Esophagus muscularis mucosa (tissue), 4 donors: ENCODE measurements around the gene CFAP57. TPM values are rescaled to one million over a fixed set of nuclear protein-coding genes. Genes with fewer than 3 reads are reported as not detected.

Experiments
- DNase-seq: peaks from one replicate; pipeline ENCODE4 v3.0.0-alpha.2; 2017; ENCODE audit errors: extremely low spot score
- H3K27ac ChIP-seq, 4 donors: fragments of 200-600 bp; sonication (generic); replicated peaks in 1 of 4; 1 replicate in 3 of 4; 2 replicates in 1 of 4; pipeline ENCODE4 v1.5.1; 2016 to 2019; ENCODE audit warnings: mild to moderate bottlenecking in 1 of 4
- H3K27me3 ChIP-seq, 4 donors: fragments of 200-600 bp; sonication (generic); one replicate each; pipeline versions ENCODE4 v1.5.1 to v1.6.0; 2016 to 2019
- H3K36me3 ChIP-seq, 4 donors: fragments of 200-600 bp; sonication (generic); one replicate each; pipeline ENCODE4 v1.5.1; 2016 to 2019
- H3K4me1 ChIP-seq, 4 donors: fragments of 200-600 bp; sonication (generic); one replicate each; pipeline ENCODE4 v1.5.1; 2016 to 2019
- H3K4me3 ChIP-seq, 4 donors: fragments of 200-600 bp; sonication (generic); 1 replicate in 2 of 4; 2 replicates in 2 of 4; pipeline ENCODE4 v1.5.1; 2016 to 2019; ENCODE audit warnings: mild to moderate bottlenecking in 4 of 4, moderate library complexity in 1 of 4
- H3K9me3 ChIP-seq, 4 donors: fragments of 200-600 bp; sonication (generic); 1 replicate in 3 of 4; 2 replicates in 1 of 4; pipeline ENCODE4 v1.5.1; 2016 to 2019
- CTCF ChIP-seq, 3 experiments: fragments of 200-600 bp in 2 of 3; fragments of 450-650 bp in 1 of 3; sonication (generic) in 2 of 3; IDR thresholded peaks; one replicate each; pipeline ENCODE4 v1.5.1; 2017 to 2019; ENCODE audit warnings: antibody characterized with exemption in 3 of 3, mild to moderate bottlenecking in 2 of 3, moderate library complexity in 1 of 3
- EP300 ChIP-seq: sonication (generic); formaldehyde crosslinking; IDR thresholded peaks from one replicate; pipeline ENCODE4 v1.6.1; 2017; ENCODE audit warnings: antibody characterized with exemption
- POLR2A ChIP-seq: fragments of 450-650 bp; IDR thresholded peaks from one replicate; pipeline ENCODE4 v1.6.1; 2017; ENCODE audit warnings: antibody characterized with exemption, moderate library complexity, mild to moderate bottlenecking, low read depth
- POLR2AphosphoS5 ChIP-seq, 2 donors: sonication (generic); formaldehyde crosslinking; IDR thresholded peaks; one replicate each; pipeline ENCODE4 v1.6.1; 2017; ENCODE audit warnings: antibody characterized with exemption in 2 of 2
- WGBS: methylation state at CpG from one replicate; pipeline ENCODE4 v1.1.5; 2018; 5-methylcytosine and 5-hydroxymethylcytosine counted together
- intact Hi-C: fragments of 100-400 bp; cut with DNase I; formaldehyde crosslinking; loops from one replicate; pipeline ENCODE4 v1.15.1; 2023
- total RNA-seq, 4 donors: library from RNA; depleted of rRNA; stranded (reverse); fragments of >200 nt; gene quantifications; one replicate each; pipeline versions ENCODE4 v1.1.0 to v1.2.1, GENCODE V29; 2016

The CFAP57 gene
- total RNA-seq, 4 donors from 2014 or later = not detected

GRCh38 chr1:43251024-43251423, 78.9 kb downstream of the CFAP57 start:
- no peak for TF ChIP-seq POLR2A
- no peak for TF ChIP-seq CTCF (IDR thresholded peaks at IDR 0.05)
- TF ChIP-seq POLR2AphosphoS5 (IDR thresholded peaks at IDR 0.05) = no peak
- TF ChIP-seq EP300 = no peak
- intact Hi-C loops = no loop called here
- H3K4me1 ChIP-seq = peaks cover 0 to 6% (median 0%) of the 10 kb centered on the region in 4 donors
- no peak overlapping the region for H3K4me3 ChIP-seq
- H3K27me3 ChIP-seq = no peaks in the 10 kb centered on the region
- no peak for DNase-seq
- 86% methylated on average over 5 of the region's 5 CpGs for WGBS
- no peaks in the 10 kb centered on the region for H3K9me3 ChIP-seq
- no peaks in the 10 kb centered on the region for H3K36me3 ChIP-seq
- H3K27ac ChIP-seq = no peak overlapping the region

- H3K4me3 ChIP-seq = no peak overlapping the region
- H3K27ac ChIP-seq = no peak overlapping the region
- intact Hi-C loops = no loop called here
- peaks cover 0 to 8% (median 0%) of the 10 kb centered on the region in 4 donors for H3K4me1 ChIP-seq
- TF ChIP-seq POLR2A (no peak), EP300 (no peak), POLR2AphosphoS5 (IDR thresholded peaks at IDR 0.05) (no peak), CTCF (IDR thresholded peaks at IDR 0.05) (no peak)
- no peaks in the 10 kb centered on the region for H3K36me3 ChIP-seq
- H3K27me3 ChIP-seq = no peaks in the 10 kb centered on the region
- 76% methylated on average over 1 of the region's 1 CpG for WGBS
- no peaks in the 10 kb centered on the region for H3K9me3 ChIP-seq
- no peak for DNase-seq
Observed at GRCh38 chr1:43252225-43252624, 80.1 kb downstream of the CFAP57 start.

GRCh38 chr1:43253173-43253572, 81.0 kb downstream of the CFAP57 start:
- WGBS = 98% methylated on average over 4 of the region's 4 CpGs
- Histone ChIP-seq H3K9me3 (no peaks in the 10 kb centered on the region), H3K4me1 (peaks cover 0 to 8% (median 0%) of the 10 kb centered on the region in 4 donors), H3K27me3 (no peaks in the 10 kb centered on the region), H3K4me3 (no peak overlapping the region), H3K36me3 (no peaks in the 10 kb centered on the region), H3K27ac (no peak overlapping the region)
- intact Hi-C loops = no loop called here
- TF ChIP-seq POLR2A (no peak), EP300 (no peak), CTCF (IDR thresholded peaks at IDR 0.05) (no peak), POLR2AphosphoS5 (IDR thresholded peaks at IDR 0.05) (no peak)
- no peak for DNase-seq

GRCh38 chr1:43253876-43254275, 81.7 kb downstream of the CFAP57 start:
- Histone ChIP-seq H3K36me3 (no peaks in the 10 kb centered on the region), H3K27me3 (no peaks in the 10 kb centered on the region), H3K4me3 (no peak overlapping the region), H3K9me3 (no peaks in the 10 kb centered on the region), H3K27ac (no peak overlapping the region), H3K4me1 (peaks cover 0 to 8% (median 0%) of the 10 kb centered on the region in 4 donors)
- no peak for DNase-seq
- TF ChIP-seq POLR2A (no peak), CTCF (IDR thresholded peaks at IDR 0.05) (no peak), POLR2AphosphoS5 (IDR thresholded peaks at IDR 0.05) (no peak)
- intact Hi-C loops = no loop called here
- WGBS = 85% methylated on average over 5 of the region's 8 CpGs
